ENCODE data around the gene ITM2C. TPM values are rescaled to one million over a fixed set of nuclear protein-coding genes. Genes with fewer than 3 reads are reported as not detected.

Gene ITM2C
- total and polyA plus RNA-seq, 4 donors: 18.0 to 99.7 (median 23.1) TPM

DNA sequence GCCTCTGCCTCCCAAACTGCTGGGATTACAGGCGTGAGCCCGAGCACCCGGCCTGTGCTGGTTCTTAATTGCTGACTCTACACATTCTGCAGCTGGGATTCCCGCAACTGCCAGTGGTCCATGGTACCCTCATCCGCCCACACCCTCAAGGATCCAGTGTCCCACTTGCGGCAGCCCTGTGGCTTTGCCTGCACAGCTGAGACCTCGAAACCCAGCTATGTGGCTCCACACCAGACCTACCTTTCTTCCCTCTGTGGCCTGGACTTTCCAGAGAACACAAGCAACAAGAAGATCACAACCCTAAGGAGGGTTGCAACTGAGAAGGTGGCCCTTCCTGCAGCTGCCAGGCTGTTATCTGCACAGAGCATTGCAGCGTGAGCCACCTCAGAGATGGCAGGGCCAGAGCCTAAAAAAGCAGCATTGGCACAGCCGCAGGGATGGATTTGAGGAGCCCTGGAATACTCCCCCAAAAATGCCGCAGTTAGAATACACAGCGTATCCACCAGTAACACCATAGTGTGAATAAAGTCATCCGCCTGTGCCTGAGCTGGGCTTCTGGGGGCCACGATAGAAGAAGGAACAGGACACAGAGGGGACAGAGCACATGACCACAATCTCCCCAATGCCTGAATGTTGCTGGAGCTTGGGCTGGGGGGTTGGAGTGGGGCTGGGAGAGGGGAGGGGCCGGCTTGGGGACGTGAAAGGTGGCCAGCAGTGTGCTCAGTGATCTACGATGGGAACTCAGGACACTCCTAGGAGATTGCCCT lies 58.4 kb downstream of the ITM2C start:
- H3K27ac ChIP-seq (ENCODE audit: low read depth in 1 of 2, low read length in 1 of 2): no peak overlapping the region
- no peak overlapping the region for H3K4me3 ChIP-seq
- no peak for ATAC-seq (ENCODE audit: insufficient read depth, low FRiP score)
- DNase-seq: no peak
- H3K9ac ChIP-seq (ENCODE audit: insufficient read depth in 1 of 2, low read length in 2 of 2): no peak overlapping the region
- no peaks in the 10 kb centered on the region for H3K36me3 ChIP-seq (ENCODE audit: control insufficient read depth in 4 of 4, insufficient read depth in 4 of 4, low read length in 4 of 4)
- WGBS, 2 donors: 91 to 95% methylated on average over 16 of the region's 16 CpGs
- peaks cover 0 to 3% (median 0%) of the 10 kb centered on the region in 3 donors for H3K27me3 ChIP-seq (ENCODE audit: control insufficient read depth in 3 of 3, insufficient read depth in 3 of 3, low read length in 2 of 3)
- TF ChIP-seq, protein P1, sequence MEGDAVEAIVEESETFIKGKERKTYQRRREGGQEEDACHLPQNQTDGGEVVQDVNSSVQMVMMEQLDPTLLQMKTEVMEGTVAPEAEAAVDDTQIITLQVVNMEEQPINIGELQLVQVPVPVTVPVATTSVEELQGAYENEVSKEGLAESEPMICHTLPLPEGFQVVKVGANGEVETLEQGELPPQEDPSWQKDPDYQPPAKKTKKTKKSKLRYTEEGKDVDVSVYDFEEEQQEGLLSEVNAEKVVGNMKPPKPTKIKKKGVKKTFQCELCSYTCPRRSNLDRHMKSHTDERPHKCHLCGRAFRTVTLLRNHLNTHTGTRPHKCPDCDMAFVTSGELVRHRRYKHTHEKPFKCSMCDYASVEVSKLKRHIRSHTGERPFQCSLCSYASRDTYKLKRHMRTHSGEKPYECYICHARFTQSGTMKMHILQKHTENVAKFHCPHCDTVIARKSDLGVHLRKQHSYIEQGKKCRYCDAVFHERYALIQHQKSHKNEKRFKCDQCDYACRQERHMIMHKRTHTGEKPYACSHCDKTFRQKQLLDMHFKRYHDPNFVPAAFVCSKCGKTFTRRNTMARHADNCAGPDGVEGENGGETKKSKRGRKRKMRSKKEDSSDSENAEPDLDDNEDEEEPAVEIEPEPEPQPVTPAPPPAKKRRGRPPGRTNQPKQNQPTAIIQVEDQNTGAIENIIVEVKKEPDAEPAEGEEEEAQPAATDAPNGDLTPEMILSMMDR (IDR thresholded peaks at IDR 0.05; ENCODE audit: control extremely low read depth, extremely low read depth): no peak
- no peaks in the 10 kb centered on the region for H3K9me3 ChIP-seq (ENCODE audit: control insufficient read depth in 4 of 4, insufficient read depth in 3 of 4, low read length in 3 of 4)
- H3K4me1 ChIP-seq (ENCODE audit: control insufficient read depth in 5 of 5, insufficient read depth in 5 of 5, low read length in 5 of 5): no peaks in the 10 kb centered on the region

DNA sequence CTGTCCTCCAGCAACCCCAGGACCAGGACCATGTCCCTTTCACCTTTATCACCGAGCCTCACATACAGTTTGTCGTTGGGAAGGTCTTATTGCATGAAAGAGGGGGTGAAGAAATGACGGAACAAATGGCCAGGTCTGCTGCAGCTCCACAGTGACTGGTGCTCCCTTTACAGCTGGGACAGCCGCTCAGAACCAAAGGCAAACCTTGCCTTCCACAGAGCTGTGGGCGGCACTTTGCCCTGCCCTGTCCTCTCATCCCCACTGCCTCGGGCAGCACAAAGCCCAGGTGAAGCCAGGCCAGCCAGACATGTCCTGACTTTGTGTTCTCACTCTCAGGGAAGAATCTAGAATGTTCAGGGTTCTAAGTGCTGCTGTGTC lies 59.3 kb downstream of the ITM2C start:
- DNase-seq: no peak

DNA sequence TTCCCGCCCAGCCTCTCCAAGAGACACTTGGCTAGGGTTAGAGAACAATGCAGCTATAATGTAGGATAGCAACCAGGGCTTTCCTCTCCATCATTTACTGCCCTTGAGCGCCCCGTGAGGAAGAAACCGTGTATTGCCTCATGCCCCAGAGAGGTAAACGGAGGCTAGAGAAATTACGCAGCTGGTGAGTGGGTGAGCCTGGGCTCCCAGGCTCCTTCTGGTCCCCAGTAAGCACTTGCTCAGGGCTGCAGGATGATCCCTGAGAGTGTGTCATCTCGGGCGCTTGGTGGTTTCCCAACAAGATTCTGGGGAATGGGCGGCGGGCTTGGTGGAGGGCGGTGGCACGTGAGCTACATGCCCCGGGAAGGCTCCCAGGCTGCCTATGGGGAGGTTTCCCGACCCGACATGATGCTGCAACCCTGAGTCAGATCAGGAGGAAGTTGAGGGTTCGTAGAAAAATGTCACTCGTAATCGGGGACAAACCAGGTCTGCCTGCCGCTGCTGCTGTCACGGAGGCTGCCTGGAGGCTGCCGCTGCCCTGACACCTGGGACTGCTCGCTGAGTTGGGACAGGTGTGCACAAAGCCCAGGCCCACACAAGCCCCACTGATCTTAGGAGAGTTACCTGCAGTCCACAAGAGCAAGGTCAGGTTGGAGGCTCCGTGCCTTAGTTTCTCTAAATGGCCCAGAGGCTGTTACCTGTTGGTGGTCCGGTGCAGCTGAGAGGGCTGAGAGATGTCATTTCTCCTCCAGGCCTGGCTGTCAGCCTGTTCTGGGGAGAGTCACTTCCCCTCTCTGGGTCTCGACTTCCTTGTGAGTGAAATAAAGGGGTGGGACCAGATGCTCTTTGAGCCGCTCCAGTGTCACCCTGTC lies 60.0 kb downstream of the ITM2C start, which contains the start of gene GPR55:
Gene GPR55 (minus strand): TSS at position 773 of the 872 bp plus-strand sequence. CDS start 14,280 bp downstream, outside the sequence.
- TF ChIP-seq, protein P1 (IDR thresholded peaks at IDR 0.05; ENCODE audit: control extremely low read depth, extremely low read depth): no peak
- Histone ChIP-seq H3K36me3 (ENCODE audit: control insufficient read depth in 4 of 4, insufficient read depth in 4 of 4, low read length in 4 of 4) (no peaks in the 10 kb centered on the region), H3K27ac (ENCODE audit: low read depth in 1 of 2, low read length in 1 of 2) (no peak within 1 kb of the TSS), H3K4me1 (ENCODE audit: control insufficient read depth in 5 of 5, insufficient read depth in 5 of 5, low read length in 5 of 5) (no peaks in the 10 kb centered on the region), H3K9me3 (ENCODE audit: control insufficient read depth in 4 of 4, insufficient read depth in 3 of 4, low read length in 3 of 4) (no peaks in the 10 kb centered on the region), H3K27me3 (ENCODE audit: control insufficient read depth in 3 of 3, insufficient read depth in 3 of 3, low read length in 2 of 3) (peaks cover 0 to 3% (median 0%) of the 10 kb centered on the region in 3 donors), H3K4me3 (no peak within 1 kb of the TSS), H3K9ac (ENCODE audit: insufficient read depth in 1 of 2, low read length in 2 of 2) (no peak within 1 kb of the TSS)
- DNase-seq (no peak), ATAC-seq (ENCODE audit: insufficient read depth, low FRiP score) (no peak)
- WGBS, 2 donors: 40 to 56% methylated on average over 26 of the region's 26 CpGs

More for the DNA sequence above, 59.3 kb downstream of the ITM2C start:
- TF ChIP-seq, protein P1 (IDR thresholded peaks at IDR 0.05; ENCODE audit: control extremely low read depth, extremely low read depth): no peak
- no peak overlapping the region for H3K4me3 ChIP-seq
- H3K4me1 ChIP-seq (ENCODE audit: control insufficient read depth in 5 of 5, insufficient read depth in 5 of 5, low read length in 5 of 5): no peaks in the 10 kb centered on the region
- no peak for ATAC-seq (ENCODE audit: insufficient read depth, low FRiP score)
- H3K27ac ChIP-seq (ENCODE audit: low read depth in 1 of 2, low read length in 1 of 2): no peak overlapping the region
- 79 to 94% methylated on average over 6 of the region's 6 CpGs for WGBS, 2 donors
- H3K9ac ChIP-seq (ENCODE audit: insufficient read depth in 1 of 2, low read length in 2 of 2): no peak overlapping the region
- no peaks in the 10 kb centered on the region for H3K36me3 ChIP-seq (ENCODE audit: control insufficient read depth in 4 of 4, insufficient read depth in 4 of 4, low read length in 4 of 4)
- no peaks in the 10 kb centered on the region for H3K9me3 ChIP-seq (ENCODE audit: control insufficient read depth in 4 of 4, insufficient read depth in 3 of 4, low read length in 3 of 4)
- H3K27me3 ChIP-seq (ENCODE audit: control insufficient read depth in 3 of 3, insufficient read depth in 3 of 3, low read length in 2 of 3): peaks cover 0 to 3% (median 0%) of the 10 kb centered on the region in 3 donors

All from lung (tissue), 12 donors.